ENCODE measurements around the gene KRTDAP. TPM values are rescaled to one million over a fixed set of nuclear protein-coding genes. Genes with fewer than 3 reads are reported as not detected.

Gene KRTDAP
- total and polyA plus RNA-seq, 10 of the 15 experiments (the other 5 are each of a cell fraction or from before 2014, with no cell fraction given) = 0.23 TPM; not detected in 9

GRCh38 chr19:35457173-35457572 lies 33.1 kb downstream of the KRTDAP start (continued):
- TF ChIP-seq WRNIP1 (IDR thresholded peaks at IDR 0.05; ENCODE audit: borderline replicate concordance, low read depth, low read length) (no peak), SIN3A (IDR thresholded peaks at IDR 0.05; ENCODE audit: low read depth, low read length) (no peak), MTA2 (IDR thresholded peaks at IDR 0.05; ENCODE audit: low read depth) (peak; percentile 32; the same call in 1 of the 2 replicates), ZNF274 (IDR thresholded peaks at IDR 0.05; ENCODE audit: insufficient read depth, insufficient read length) (no peak), RFX5 (IDR thresholded peaks at IDR 0.05; ENCODE audit: low read depth, low read length) (no peak), NBN (IDR thresholded peaks at IDR 0.05) (0 out of 2 replicates have a peak, but pooled peaks have one; percentile 57), HSF1 (IDR thresholded peaks at IDR 0.05; ENCODE audit: low read depth, low read length) (no peak), MYC (IDR thresholded peaks at IDR 0.05; ENCODE audit: insufficient read depth, insufficient read length, insufficient replicate concordance, low read length, severe bottlenecking) (no peak), SRF (IDR thresholded peaks at IDR 0.05; ENCODE audit: low read depth in 2 of 2, low read length in 2 of 2) (no peak), HDAC2 (IDR thresholded peaks at IDR 0.05) (no peak), POLR2A (IDR thresholded peaks at IDR 0.05; ENCODE audit: low read depth, low read length) (no peak), TCF7 (IDR thresholded peaks at IDR 0.05; ENCODE audit: borderline replicate concordance) (no peak), ZNF687 (IDR thresholded peaks at IDR 0.05) (peak; percentile 77), YBX1 (IDR thresholded peaks at IDR 0.05) (no peak), KDM1A (IDR thresholded peaks at IDR 0.05; ENCODE audit: borderline replicate concordance) (no peak), SUPT20H (IDR thresholded peaks at IDR 0.05; ENCODE audit: borderline replicate concordance, control insufficient read depth, low read depth, low read length) (no peak), MEF2B (IDR thresholded peaks at IDR 0.05; ENCODE audit: partially characterized antibody, poor library complexity, severe bottlenecking) (no peak), CBX5 (IDR thresholded peaks at IDR 0.05; ENCODE audit: low read depth) (no peak), BRCA1 (IDR thresholded peaks at IDR 0.05; ENCODE audit: low read depth, low read length) (no peak), LARP7 (IDR thresholded peaks at IDR 0.05) (no peak), ESRRA (IDR thresholded peaks at IDR 0.05; ENCODE audit: low read length) (no peak), ZBTB33 (IDR thresholded peaks at IDR 0.05) (no peak), NFXL1 (IDR thresholded peaks at IDR 0.05; ENCODE audit: borderline replicate concordance) (no peak)
- TF ChIP-seq, protein P1, sequence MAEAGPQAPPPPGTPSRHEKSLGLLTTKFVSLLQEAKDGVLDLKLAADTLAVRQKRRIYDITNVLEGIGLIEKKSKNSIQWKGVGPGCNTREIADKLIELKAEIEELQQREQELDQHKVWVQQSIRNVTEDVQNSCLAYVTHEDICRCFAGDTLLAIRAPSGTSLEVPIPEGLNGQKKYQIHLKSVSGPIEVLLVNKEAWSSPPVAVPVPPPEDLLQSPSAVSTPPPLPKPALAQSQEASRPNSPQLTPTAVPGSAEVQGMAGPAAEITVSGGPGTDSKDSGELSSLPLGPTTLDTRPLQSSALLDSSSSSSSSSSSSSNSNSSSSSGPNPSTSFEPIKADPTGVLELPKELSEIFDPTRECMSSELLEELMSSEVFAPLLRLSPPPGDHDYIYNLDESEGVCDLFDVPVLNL (IDR thresholded peaks at IDR 0.05; ENCODE audit: low read depth, low read length) = no peak

Measured in GM12878 (cell line).